Muscle of leg (tissue), 11 donors: ENCODE measurements around the gene TMEM252. TPM values are rescaled to one million over a fixed set of nuclear protein-coding genes. Genes with fewer than 3 reads are reported as not detected.
A peak's percentile ranks its signal among the peaks of the same experiment; 100 is the strongest.

Experiments used
- DNase-seq: peaks from one replicate; pipeline ENCODE4 v3.0.0; 2013
- H3K27ac ChIP-seq: one replicate; pipeline ENCODE4 v1.5.1; 2013; ENCODE audit warnings: mild to moderate bottlenecking, low read length, control low read depth
- H3K27me3 ChIP-seq: one replicate; pipeline ENCODE4 v1.6.1; 2013; ENCODE audit warnings: low read length; ENCODE audit not compliant: control insufficient read depth, insufficient read depth
- H3K36me3 ChIP-seq: one replicate; pipeline ENCODE4 v1.6.1; 2013; ENCODE audit warnings: low read length; ENCODE audit not compliant: control insufficient read depth, insufficient read depth
- H3K4me1 ChIP-seq: one replicate; pipeline ENCODE4 v1.6.1; 2013; ENCODE audit warnings: low read length; ENCODE audit not compliant: control insufficient read depth, insufficient read depth
- H3K4me3 ChIP-seq: one replicate; pipeline ENCODE4 v1.5.1; 2013; ENCODE audit warnings: low read length, control low read depth
- H3K9me3 ChIP-seq: replicated peaks from 2 replicates; pipeline ENCODE4 v1.6.1; 2013; ENCODE audit warnings: low read depth, low read length; ENCODE audit not compliant: control insufficient read depth
- WGBS: methylation state at CpG from one replicate; pipeline ENCODE4 v1.1.5; 2013; ENCODE audit warnings: missing lambda C conversion rate; ENCODE audit not compliant: insufficient coverage; 5-methylcytosine and 5-hydroxymethylcytosine counted together
- polyA plus RNA-seq, 8 donors: library from polyadenylated mRNA; unstranded; fragments of 120-200 nt; gene quantifications; one replicate each; pipeline versions ENCODE4 v1.2.1 to v1.2.3, GENCODE V29; 2013; ENCODE audit warnings: inconsistent platforms in 1 of 8, low replicate concordance in 1 of 8; ENCODE audit not compliant: insufficient read length in 8 of 8, insufficient read depth in 1 of 8
- total RNA-seq: library from RNA; stranded (reverse); fragments of 120-200 nt; gene quantifications from one replicate; pipeline ENCODE4 v1.2.4, GENCODE V29; 2013

Gene TMEM252
- total and polyA plus RNA-seq, 9 donors = 0.09 to 2.4 (median 1.4) TPM

GRCh38 chr9:68560071-68560844 is 19.6 kb upstream of the TMEM252 start:
- WGBS = 23% methylated on average over 4 of the region's 14 CpGs
- Histone ChIP-seq H3K4me1 (peaks cover 8% of the 10 kb centered on the region), H3K9me3 (no peaks in the 10 kb centered on the region), H3K36me3 (no peaks in the 10 kb centered on the region), H3K27me3 (peaks cover 2% of the 10 kb centered on the region), H3K27ac (no peak overlapping the region), H3K4me3 (no peak overlapping the region)
- peak; percentile 36 for DNase-seq

GRCh38 chr9:68558545-68558944 is 17.9 kb upstream of the TMEM252 start:
- 100% methylated on average over 2 of the region's 5 CpGs for WGBS
- no peak for DNase-seq
- no peaks in the 10 kb centered on the region for H3K9me3 ChIP-seq
- H3K27me3 ChIP-seq = peaks cover 2% of the 10 kb centered on the region
- H3K4me1 ChIP-seq = peaks cover 8% of the 10 kb centered on the region
- H3K27ac ChIP-seq = no peak overlapping the region
- no peaks in the 10 kb centered on the region for H3K36me3 ChIP-seq
- no peak overlapping the region for H3K4me3 ChIP-seq

- Histone ChIP-seq H3K4me3 (no peak overlapping the region), H3K36me3 (no peaks in the 10 kb centered on the region), H3K9me3 (no peaks in the 10 kb centered on the region), H3K27ac (no peak overlapping the region), H3K4me1 (peaks cover 8% of the 10 kb centered on the region), H3K27me3 (peaks cover 2% of the 10 kb centered on the region)
- 67% methylated on average over 1 of the region's 1 CpG for WGBS
- no peak for DNase-seq
Measured at GRCh38 chr9:68555437-68556150, 14.9 kb upstream of the TMEM252 start.

GRCh38 chr9:68552700-68553476 is 12.2 kb upstream of the TMEM252 start:
- no peaks in the 10 kb centered on the region for H3K9me3 ChIP-seq
- no peak overlapping the region for H3K4me3 ChIP-seq
- peaks cover 2% of the 10 kb centered on the region for H3K27me3 ChIP-seq
- no peak for DNase-seq
- no peaks in the 10 kb centered on the region for H3K36me3 ChIP-seq
- no CpG with 5 or more reads among the region's 3 CpGs for WGBS
- no peak overlapping the region for H3K27ac ChIP-seq
- peaks cover 2% of the 10 kb centered on the region for H3K4me1 ChIP-seq

GRCh38 chr9:68551191-68551590 is 10.5 kb upstream of the TMEM252 start:
- no CpG with 5 or more reads among the region's 4 CpGs for WGBS
- Histone ChIP-seq H3K4me1 (peaks cover 2% of the 10 kb centered on the region), H3K27ac (no peak overlapping the region), H3K4me3 (no peak overlapping the region), H3K27me3 (peaks cover 2% of the 10 kb centered on the region), H3K36me3 (no peaks in the 10 kb centered on the region), H3K9me3 (no peaks in the 10 kb centered on the region)
- DNase-seq = no peak

GRCh38 chr9:68548241-68548640 is 7.6 kb upstream of the TMEM252 start:
- H3K4me3 ChIP-seq = no peak overlapping the region
- 0% methylated on average over 1 of the region's 3 CpGs for WGBS
- DNase-seq = no peak
- peaks cover 2% of the 10 kb centered on the region for H3K4me1 ChIP-seq
- H3K9me3 ChIP-seq = no peaks in the 10 kb centered on the region
- no peaks in the 10 kb centered on the region for H3K36me3 ChIP-seq
- H3K27ac ChIP-seq = no peak overlapping the region
- H3K27me3 ChIP-seq = no peaks in the 10 kb centered on the region

GRCh38 chr9:68547417-68547816 is 6.7 kb upstream of the TMEM252 start:
- H3K27ac ChIP-seq = no peak overlapping the region
- no peak for DNase-seq
- H3K4me3 ChIP-seq = no peak overlapping the region
- no peaks in the 10 kb centered on the region for H3K9me3 ChIP-seq
- no peaks in the 10 kb centered on the region for H3K36me3 ChIP-seq
- H3K27me3 ChIP-seq = no peaks in the 10 kb centered on the region
- peaks cover 2% of the 10 kb centered on the region for H3K4me1 ChIP-seq

- Histone ChIP-seq H3K4me3 (no peak overlapping the region), H3K27me3 (no peaks in the 10 kb centered on the region), H3K27ac (peak overlapping the region; percentile 53), H3K4me1 (peaks cover 2% of the 10 kb centered on the region), H3K36me3 (no peaks in the 10 kb centered on the region), H3K9me3 (no peaks in the 10 kb centered on the region)
- DNase-seq = peak; percentile 57
- WGBS = 73% methylated on average over 3 of the region's 6 CpGs
Measured at GRCh38 chr9:68546596-68547390, 6.1 kb upstream of the TMEM252 start.

GRCh38 chr9:68545033-68545705 is 4.5 kb upstream of the TMEM252 start:
- H3K4me1 ChIP-seq = peaks cover 10% of the 10 kb centered on the region
- H3K9me3 ChIP-seq = no peaks in the 10 kb centered on the region
- no CpG with 5 or more reads among the region's 3 CpGs for WGBS
- DNase-seq = no peak
- no peaks in the 10 kb centered on the region for H3K27me3 ChIP-seq
- no peak overlapping the region for H3K4me3 ChIP-seq
- H3K27ac ChIP-seq = no peak overlapping the region
- H3K36me3 ChIP-seq = no peaks in the 10 kb centered on the region
